Trophoblast cell (in vitro differentiated cells and primary cell): ENCODE data around the gene ZSWIM6.
"Not testable (repeated sequence)": the region's sequence is repeated elsewhere in the genome, so short reads cannot be mapped to it uniquely, and the experiment has no call there.

ENCODE experiments used
- DNase-seq, 2 donors: peaks; one replicate each; pipeline ENCODE4 v3.0.0-alpha.2; 2016
- H2AFZ ChIP-seq: 2 replicates; pipeline ENCODE4 v1.6.1; 2013; ENCODE audit warnings: low read length, moderate library complexity, mild to moderate bottlenecking; ENCODE audit not compliant: insufficient read depth, poor library complexity
- H2AK5ac ChIP-seq: 2 replicates; pipeline ENCODE4 v1.6.1; 2013; ENCODE audit warnings: mild to moderate bottlenecking, low read length
- H2BK120ac ChIP-seq: 2 replicates; pipeline ENCODE4 v1.6.1; 2013; ENCODE audit warnings: low read length, mild to moderate bottlenecking, moderate library complexity; ENCODE audit not compliant: insufficient read depth, poor library complexity
- H2BK12ac ChIP-seq: 2 replicates; pipeline ENCODE4 v1.6.1; 2013; ENCODE audit warnings: mild to moderate bottlenecking, low read length, moderate library complexity
- H2BK5ac ChIP-seq: 2 replicates; pipeline ENCODE4 v1.6.1; 2013; ENCODE audit warnings: low read length, low read depth, moderate library complexity, mild to moderate bottlenecking; ENCODE audit not compliant: poor library complexity
- H3K14ac ChIP-seq: 2 replicates; pipeline ENCODE4 v1.6.1; 2013; ENCODE audit warnings: mild to moderate bottlenecking, low read length
- H3K18ac ChIP-seq: 2 replicates; pipeline ENCODE4 v1.6.1; 2013; ENCODE audit warnings: mild to moderate bottlenecking, low read length
- H3K23ac ChIP-seq: 2 replicates; pipeline ENCODE4 v1.6.1; 2013; ENCODE audit warnings: low read length
- H3K27ac ChIP-seq: 2 replicates; pipeline ENCODE4 v1.5.1; 2013; ENCODE audit warnings: low read depth, mild to moderate bottlenecking, inconsistent platforms, low read length, moderate library complexity
- H3K27me3 ChIP-seq: 2 replicates; pipeline ENCODE4 v1.6.1; 2013; ENCODE audit warnings: inconsistent platforms, mild to moderate bottlenecking, low read length, moderate library complexity; ENCODE audit not compliant: insufficient read depth
- H3K36me3 ChIP-seq, 2 experiments: 1 replicate in 1 of 2; 2 replicates in 1 of 2; pipeline ENCODE4 v1.6.1; 2013; ENCODE audit warnings: low read length in 2 of 2, mild to moderate bottlenecking in 2 of 2, moderate library complexity in 1 of 2; ENCODE audit not compliant: insufficient read depth in 2 of 2, control insufficient read depth in 1 of 2
- H3K4ac ChIP-seq: 2 replicates; pipeline ENCODE4 v1.6.1; 2013; ENCODE audit warnings: low read depth, mild to moderate bottlenecking, low read length, moderate library complexity
- H3K4me1 ChIP-seq, 2 experiments: 1 replicate in 1 of 2; 2 replicates in 1 of 2; pipeline ENCODE4 v1.6.1; 2013; ENCODE audit warnings: low read length in 2 of 2, mild to moderate bottlenecking in 2 of 2, moderate library complexity in 1 of 2; ENCODE audit not compliant: insufficient read depth in 2 of 2, control insufficient read depth in 1 of 2
- H3K4me2 ChIP-seq: 2 replicates; pipeline ENCODE4 v1.6.1; 2013; ENCODE audit warnings: inconsistent platforms, mild to moderate bottlenecking, low read length, moderate library complexity
- H3K4me3 ChIP-seq: 2 replicates; pipeline ENCODE4 v1.5.1; 2013; ENCODE audit warnings: mild to moderate bottlenecking, low read depth, low read length, inconsistent platforms
- H3K79me1 ChIP-seq: one replicate; pipeline ENCODE4 v1.6.1; 2013; ENCODE audit warnings: low read length
- H3K79me2 ChIP-seq: 2 replicates; pipeline ENCODE4 v1.6.1; 2013; ENCODE audit warnings: low read length, mild to moderate bottlenecking; ENCODE audit not compliant: control insufficient read depth, insufficient read depth, poor library complexity
- H3K9ac ChIP-seq: 2 replicates; pipeline ENCODE4 v1.6.1; 2013; ENCODE audit warnings: mild to moderate bottlenecking, low read length
- H3K9me3 ChIP-seq: 2 replicates; pipeline ENCODE4 v1.6.1; 2013; ENCODE audit warnings: low read depth, mild to moderate bottlenecking, control low read depth, inconsistent platforms, low read length; ENCODE audit not compliant: insufficient read depth
- H4K12ac ChIP-seq: 2 replicates; pipeline ENCODE4 v1.6.1; 2013; ENCODE audit warnings: low read depth, mild to moderate bottlenecking, low read length, moderate library complexity
- H4K8ac ChIP-seq: 2 replicates; pipeline ENCODE4 v1.6.1; 2013; ENCODE audit warnings: low read depth, mild to moderate bottlenecking, low read length, moderate library complexity
- H4K91ac ChIP-seq: one replicate; pipeline ENCODE4 v1.6.1; 2013; ENCODE audit warnings: low read depth, mild to moderate bottlenecking, low read length, moderate library complexity
- WGBS: extraction: QIAGEN DNeasy Blood & Tissue Kit; methylation state at CpG from one replicate; pipeline ENCODE4 v1.1.7; 2013; ENCODE audit warnings: missing lambda C conversion rate; ENCODE audit not compliant: insufficient read length, insufficient coverage; ENCODE audit errors: extremely low coverage; 5-methylcytosine and 5-hydroxymethylcytosine counted together

Gene ZSWIM6

DNA sequence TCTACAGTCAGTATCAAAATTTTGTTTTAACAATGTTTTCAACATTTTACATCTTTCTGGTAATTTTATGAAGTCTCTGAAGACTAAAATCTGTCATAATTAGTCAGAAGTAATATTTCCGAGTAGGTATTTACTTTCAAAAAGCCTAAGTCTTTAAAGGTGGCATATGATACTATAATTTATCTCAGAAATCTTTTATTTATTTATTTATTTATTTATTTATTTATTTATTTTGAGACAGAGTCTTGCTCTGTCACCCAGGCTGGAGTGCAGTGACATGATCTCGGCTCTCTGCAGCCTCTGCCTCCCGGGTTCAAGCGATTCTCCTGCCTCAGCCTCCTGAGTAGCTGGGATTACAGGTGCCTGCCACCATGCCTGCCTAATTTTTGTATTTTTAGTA lies 74.4 kb downstream of the ZSWIM6 start:
- not testable (repeated sequence) for H2AK5ac ChIP-seq, H3K27ac ChIP-seq, H3K18ac ChIP-seq, H4K8ac ChIP-seq, H3K9me3 ChIP-seq, H3K4me1 ChIP-seq, H3K4me2 ChIP-seq, H2BK12ac ChIP-seq, H2BK120ac ChIP-seq, H3K9ac ChIP-seq, H4K91ac ChIP-seq, H3K4ac ChIP-seq, H3K23ac ChIP-seq, H3K4me3 ChIP-seq, H3K14ac ChIP-seq, H2BK5ac ChIP-seq, H2AFZ ChIP-seq, H3K79me1 ChIP-seq, H3K36me3 ChIP-seq, H4K12ac ChIP-seq, H3K79me2 ChIP-seq, DNase-seq, H3K27me3 ChIP-seq
- WGBS: no CpG with 5 or more reads among the region's 4 CpGs

DNA sequence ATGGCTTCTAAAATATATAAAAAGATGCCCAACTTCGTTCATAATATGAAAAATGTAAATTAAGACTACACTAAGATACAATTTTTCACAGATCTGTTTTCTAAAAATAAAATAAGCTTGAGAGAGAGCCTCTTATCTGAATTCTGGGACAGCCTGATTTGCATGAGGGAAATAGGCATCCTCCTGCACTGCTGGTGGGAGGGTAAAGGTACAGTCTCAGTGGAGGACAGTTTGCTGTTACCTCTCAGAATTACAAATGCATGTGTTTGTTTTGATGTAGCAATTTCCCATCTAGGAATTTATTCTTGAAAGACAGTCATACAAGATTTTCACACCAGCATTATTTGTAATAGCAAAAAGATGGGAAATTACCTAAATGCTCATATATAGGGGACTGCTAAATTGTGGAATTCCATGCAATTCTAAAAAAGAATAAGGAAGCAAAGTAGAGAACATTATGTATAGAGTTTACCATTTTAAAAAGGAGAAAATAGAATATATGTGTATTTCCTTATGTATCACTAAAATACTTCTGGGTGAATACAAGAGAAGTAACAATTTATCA lies 75.7 kb downstream of the ZSWIM6 start:
- Histone ChIP-seq H4K91ac (no peak overlapping the region), H2BK5ac (no peak overlapping the region), H2AFZ (no peak overlapping the region), H3K4me2 (no peak overlapping the region), H3K18ac (no peak overlapping the region), H3K4me1 (peaks cover 3 to 5% of the 10 kb centered on the region in 2 experiments), H3K79me2 (no peaks in the 10 kb centered on the region), H3K9me3 (no peaks in the 10 kb centered on the region), H3K4me3 (no peak overlapping the region), H3K27ac (no peak overlapping the region), H4K8ac (no peak overlapping the region), H2BK12ac (no peak overlapping the region), H2BK120ac (no peak overlapping the region), H3K4ac (no peak overlapping the region), H3K14ac (no peak overlapping the region), H3K79me1 (peaks cover 3% of the 10 kb centered on the region), H3K36me3 (no peaks in the 10 kb centered on the region), H3K23ac (no peak overlapping the region), H4K12ac (no peak overlapping the region), H3K27me3 (no peaks in the 10 kb centered on the region), H3K9ac (no peak overlapping the region), H2AK5ac (no peak overlapping the region)
- peak in 1 of 2 donors; percentile 9 for DNase-seq
- no CpG with 5 or more reads among the region's 1 CpG for WGBS

DNA sequence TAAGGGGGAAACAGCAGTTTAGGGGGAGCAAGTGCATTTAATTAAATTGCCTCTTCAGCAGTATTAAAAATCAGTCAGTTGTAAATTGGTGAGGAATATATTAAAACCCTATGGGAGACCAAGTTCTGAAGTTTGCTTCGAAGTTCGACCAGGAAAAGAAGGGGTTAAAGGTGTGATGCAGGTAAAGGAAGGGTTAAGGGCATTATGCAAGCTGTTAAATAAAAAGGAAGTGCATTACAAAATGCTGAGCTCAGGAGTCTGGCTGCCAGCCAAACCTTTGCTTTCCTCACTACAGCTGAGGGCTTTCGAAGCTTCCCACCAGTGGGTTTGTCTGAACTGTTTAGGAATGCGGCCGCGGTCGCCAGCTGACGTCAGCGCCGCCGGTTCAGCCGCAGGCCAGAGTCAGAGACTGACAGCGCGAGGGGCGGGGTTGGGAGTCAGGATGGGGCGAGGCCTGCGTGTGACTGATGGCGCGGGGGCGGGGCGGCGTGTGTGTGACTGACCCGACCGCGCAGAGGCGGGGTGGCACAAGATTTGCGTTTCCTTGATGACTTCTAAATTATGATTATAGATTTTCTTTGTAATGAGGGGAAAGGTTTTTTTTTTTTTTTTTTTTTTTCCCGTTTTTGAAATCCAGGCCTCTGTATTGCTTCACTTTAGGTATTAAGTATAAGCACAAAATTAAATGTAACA lies 76.6 kb downstream of the ZSWIM6 start:
- Histone ChIP-seq H2BK12ac (no peak overlapping the region), H3K4ac (no peak overlapping the region), H3K4me3 (no peak overlapping the region), H4K8ac (no peak overlapping the region), H2AK5ac (no peak overlapping the region), H3K79me1 (peaks cover 3% of the 10 kb centered on the region), H2BK120ac (no peak overlapping the region), H3K9me3 (no peaks in the 10 kb centered on the region), H3K79me2 (no peaks in the 10 kb centered on the region), H3K36me3 (no peaks in the 10 kb centered on the region), H3K23ac (no peak overlapping the region), H3K27ac (peak overlapping the region; percentile 71), H3K18ac (no peak overlapping the region), H4K12ac (no peak overlapping the region), H2AFZ (no peak overlapping the region), H3K4me1 (peaks cover 3% of the 10 kb centered on the region in 2 experiments), H3K9ac (no peak overlapping the region), H3K27me3 (no peaks in the 10 kb centered on the region), H4K91ac (no peak overlapping the region), H2BK5ac (no peak overlapping the region), H3K4me2 (peak overlapping the region; percentile 54), H3K14ac (no peak overlapping the region)
- DNase-seq: peak; percentile 99 to 100
- no CpG with 5 or more reads among the region's 28 CpGs for WGBS

DNA sequence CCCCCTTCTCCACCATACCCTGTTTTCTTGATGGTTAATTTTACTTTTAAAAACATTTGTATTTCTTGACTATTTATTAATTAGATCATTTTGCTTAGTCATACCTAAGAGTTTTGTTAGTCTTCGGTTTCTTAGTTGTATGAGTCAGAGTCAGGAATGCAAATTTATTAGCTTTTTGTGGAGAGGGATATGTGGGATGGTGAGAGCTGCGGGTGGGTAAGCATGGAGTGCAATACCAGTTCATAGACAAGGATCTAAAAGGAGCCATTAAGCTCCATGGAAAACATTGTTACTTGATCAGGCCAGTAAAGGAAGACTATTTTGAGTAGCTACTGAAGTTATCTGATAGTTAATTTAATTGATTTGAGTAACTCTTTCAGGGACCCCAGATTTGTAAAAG lies 77.5 kb downstream of the ZSWIM6 start:
- H3K9ac ChIP-seq: no peak overlapping the region
- peak overlapping the region; percentile 57 for H3K27ac ChIP-seq
- no peak overlapping the region for H4K8ac ChIP-seq
- H3K4ac ChIP-seq: no peak overlapping the region
- no peaks in the 10 kb centered on the region for H3K36me3 ChIP-seq
- no peak overlapping the region for H2AK5ac ChIP-seq
- no peak overlapping the region for H3K18ac ChIP-seq
- no peak overlapping the region for H3K4me3 ChIP-seq
- peaks cover 3% of the 10 kb centered on the region in 2 experiments for H3K4me1 ChIP-seq
- H2BK120ac ChIP-seq: no peak overlapping the region
- peak; percentile 63 to 91 for DNase-seq
- H3K79me1 ChIP-seq: peaks cover 3% of the 10 kb centered on the region
- H3K9me3 ChIP-seq: no peaks in the 10 kb centered on the region
- no peak overlapping the region for H2AFZ ChIP-seq
- no peaks in the 10 kb centered on the region for H3K27me3 ChIP-seq
- no peak overlapping the region for H2BK5ac ChIP-seq
- no peak overlapping the region for H3K23ac ChIP-seq
- no peak overlapping the region for H2BK12ac ChIP-seq
- no peak overlapping the region for H4K91ac ChIP-seq
- no peaks in the 10 kb centered on the region for H3K79me2 ChIP-seq
- no peak overlapping the region for H3K14ac ChIP-seq
- no peak overlapping the region for H4K12ac ChIP-seq
- WGBS: no CpG with 5 or more reads among the region's 2 CpGs
- no peak overlapping the region for H3K4me2 ChIP-seq
